ENCODE data around the gene CXCR2.

CXCR2 gene

DNA sequence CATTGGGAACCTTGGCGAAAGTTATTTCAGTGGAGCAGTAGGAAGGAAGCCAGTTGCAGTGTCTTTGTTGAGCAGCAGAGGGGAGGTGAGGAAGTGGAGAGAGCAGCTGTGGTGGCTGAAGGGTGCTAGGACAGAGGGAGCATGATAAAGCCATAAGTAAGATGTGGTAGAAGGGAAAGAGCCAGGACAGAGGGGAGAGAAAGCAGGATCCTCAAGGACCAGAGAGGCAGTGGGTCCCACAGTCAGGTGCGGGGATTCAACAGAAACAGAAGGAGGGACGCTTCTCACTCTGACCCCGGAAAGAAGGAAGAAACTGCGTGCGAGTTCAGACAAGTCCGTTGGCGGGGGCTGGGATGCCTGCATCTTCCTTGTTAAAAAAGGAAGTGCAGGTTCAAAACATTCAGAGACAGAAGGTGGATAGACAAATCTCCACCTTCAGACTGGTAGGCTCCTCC is at the start of gene CXCR2:
TSS of gene CXCR2 (plus strand) at position 403 of the 455 bp plus-strand sequence. CDS start 8,774 bp downstream, outside the sequence.
- TF ChIP-seq, protein P1, sequence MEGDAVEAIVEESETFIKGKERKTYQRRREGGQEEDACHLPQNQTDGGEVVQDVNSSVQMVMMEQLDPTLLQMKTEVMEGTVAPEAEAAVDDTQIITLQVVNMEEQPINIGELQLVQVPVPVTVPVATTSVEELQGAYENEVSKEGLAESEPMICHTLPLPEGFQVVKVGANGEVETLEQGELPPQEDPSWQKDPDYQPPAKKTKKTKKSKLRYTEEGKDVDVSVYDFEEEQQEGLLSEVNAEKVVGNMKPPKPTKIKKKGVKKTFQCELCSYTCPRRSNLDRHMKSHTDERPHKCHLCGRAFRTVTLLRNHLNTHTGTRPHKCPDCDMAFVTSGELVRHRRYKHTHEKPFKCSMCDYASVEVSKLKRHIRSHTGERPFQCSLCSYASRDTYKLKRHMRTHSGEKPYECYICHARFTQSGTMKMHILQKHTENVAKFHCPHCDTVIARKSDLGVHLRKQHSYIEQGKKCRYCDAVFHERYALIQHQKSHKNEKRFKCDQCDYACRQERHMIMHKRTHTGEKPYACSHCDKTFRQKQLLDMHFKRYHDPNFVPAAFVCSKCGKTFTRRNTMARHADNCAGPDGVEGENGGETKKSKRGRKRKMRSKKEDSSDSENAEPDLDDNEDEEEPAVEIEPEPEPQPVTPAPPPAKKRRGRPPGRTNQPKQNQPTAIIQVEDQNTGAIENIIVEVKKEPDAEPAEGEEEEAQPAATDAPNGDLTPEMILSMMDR (IDR thresholded peaks at IDR 0.05; ENCODE audit: low read depth, low read length, poor library complexity, severe bottlenecking), result no peak
- TF ChIP-seq EZH2phosphoT487 (IDR thresholded peaks at IDR 0.05; ENCODE audit: borderline replicate concordance, low read length), result no peak
- Histone ChIP-seq H3K9me2 (replicated peaks; ENCODE audit: control insufficient read depth, low read length) (no peaks in the 10 kb centered on the region), H3K9me3 (ENCODE audit: control insufficient read depth, insufficient read depth, low read length) (no peaks in the 10 kb centered on the region), H3K27ac (ENCODE audit: low read depth, low read length) (no peak within 1 kb of the TSS), H4K20me1 (ENCODE audit: control insufficient read depth, insufficient read depth, low read depth, low read length) (no peaks in the 10 kb centered on the region), H3K4me2 (ENCODE audit: low read length) (no peak within 1 kb of the TSS), H3K4me1 (ENCODE audit: control insufficient read depth, low read length) (no peaks in the 10 kb centered on the region), H3K36me3 (ENCODE audit: control insufficient read depth, low read length) (no peaks in the 10 kb centered on the region), H3K4me3 (ENCODE audit: low read length) (no peak within 1 kb of the TSS), H3K79me2 (ENCODE audit: control insufficient read depth, low read length) (no peaks in the 10 kb centered on the region), H3F3A (ENCODE audit: control insufficient read depth, insufficient read depth) (no peaks in the 10 kb centered on the region), H3K27me3 (ENCODE audit: control insufficient read depth, low read length) (peaks cover 7% of the 10 kb centered on the region)

DNA sequence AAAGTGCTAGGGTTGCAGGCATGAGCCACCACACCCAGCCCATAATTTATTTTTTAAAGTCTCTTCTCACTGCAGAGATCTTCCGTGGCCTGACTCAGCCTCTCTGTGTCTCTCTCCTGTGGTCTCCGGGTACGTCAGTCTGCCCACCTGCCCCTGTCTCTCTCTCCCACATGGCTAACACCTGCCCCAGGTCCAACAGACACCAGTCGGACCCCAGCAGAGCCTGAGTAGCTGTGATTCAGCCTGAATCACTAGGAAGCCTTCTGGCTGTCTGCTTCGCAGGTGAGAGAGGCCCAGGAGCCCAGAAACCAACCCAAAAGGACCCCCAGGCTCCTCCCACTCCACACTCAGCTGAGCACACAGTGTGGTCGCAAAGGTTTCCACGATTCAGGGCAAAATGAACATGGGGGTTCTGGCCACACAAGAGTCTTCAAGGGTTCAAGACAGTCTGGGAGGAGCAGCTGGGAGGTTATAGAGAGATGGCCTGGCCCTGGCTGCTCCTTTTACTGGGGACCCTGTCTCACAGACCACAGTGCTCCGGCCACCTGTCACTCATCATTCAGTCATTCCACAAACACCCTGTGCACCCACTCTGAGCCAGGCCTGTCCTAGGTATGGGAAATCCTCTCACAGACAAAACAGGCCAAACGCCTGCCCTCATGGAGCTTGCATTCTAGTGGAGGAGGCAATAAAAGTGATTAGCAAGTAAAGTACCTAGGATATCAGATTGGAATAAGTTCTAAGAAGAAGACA is 48.2 kb upstream of the CXCR2 start:
- H3K9me3 ChIP-seq (ENCODE audit: control insufficient read depth, insufficient read depth, low read length), result no peaks in the 10 kb centered on the region
- no peak overlapping the region for H3K4me2 ChIP-seq (ENCODE audit: low read length)
- no peaks in the 10 kb centered on the region for H4K20me1 ChIP-seq (ENCODE audit: control insufficient read depth, insufficient read depth, low read depth, low read length)
- H3K36me3 ChIP-seq (ENCODE audit: control insufficient read depth, low read length), result no peaks in the 10 kb centered on the region
- H3K27ac ChIP-seq (ENCODE audit: low read depth, low read length), result no peak overlapping the region
- TF ChIP-seq, protein P1 (IDR thresholded peaks at IDR 0.05; ENCODE audit: low read depth, low read length, poor library complexity, severe bottlenecking), result no peak
- no peak for TF ChIP-seq EZH2phosphoT487 (IDR thresholded peaks at IDR 0.05; ENCODE audit: borderline replicate concordance, low read length)
- H3K4me3 ChIP-seq (ENCODE audit: low read length), result no peak overlapping the region
- no peaks in the 10 kb centered on the region for H3F3A ChIP-seq (ENCODE audit: control insufficient read depth, insufficient read depth)
- peaks cover 12% of the 10 kb centered on the region for H3K4me1 ChIP-seq (ENCODE audit: control insufficient read depth, low read length)
- H3K27me3 ChIP-seq (ENCODE audit: control insufficient read depth, low read length), result peaks cover 3% of the 10 kb centered on the region; the same call in 1 of the 2 replicates
- H3K79me2 ChIP-seq (ENCODE audit: control insufficient read depth, low read length), result no peaks in the 10 kb centered on the region
- H3K9me2 ChIP-seq (replicated peaks; ENCODE audit: control insufficient read depth, low read length), result no peaks in the 10 kb centered on the region

DNA sequence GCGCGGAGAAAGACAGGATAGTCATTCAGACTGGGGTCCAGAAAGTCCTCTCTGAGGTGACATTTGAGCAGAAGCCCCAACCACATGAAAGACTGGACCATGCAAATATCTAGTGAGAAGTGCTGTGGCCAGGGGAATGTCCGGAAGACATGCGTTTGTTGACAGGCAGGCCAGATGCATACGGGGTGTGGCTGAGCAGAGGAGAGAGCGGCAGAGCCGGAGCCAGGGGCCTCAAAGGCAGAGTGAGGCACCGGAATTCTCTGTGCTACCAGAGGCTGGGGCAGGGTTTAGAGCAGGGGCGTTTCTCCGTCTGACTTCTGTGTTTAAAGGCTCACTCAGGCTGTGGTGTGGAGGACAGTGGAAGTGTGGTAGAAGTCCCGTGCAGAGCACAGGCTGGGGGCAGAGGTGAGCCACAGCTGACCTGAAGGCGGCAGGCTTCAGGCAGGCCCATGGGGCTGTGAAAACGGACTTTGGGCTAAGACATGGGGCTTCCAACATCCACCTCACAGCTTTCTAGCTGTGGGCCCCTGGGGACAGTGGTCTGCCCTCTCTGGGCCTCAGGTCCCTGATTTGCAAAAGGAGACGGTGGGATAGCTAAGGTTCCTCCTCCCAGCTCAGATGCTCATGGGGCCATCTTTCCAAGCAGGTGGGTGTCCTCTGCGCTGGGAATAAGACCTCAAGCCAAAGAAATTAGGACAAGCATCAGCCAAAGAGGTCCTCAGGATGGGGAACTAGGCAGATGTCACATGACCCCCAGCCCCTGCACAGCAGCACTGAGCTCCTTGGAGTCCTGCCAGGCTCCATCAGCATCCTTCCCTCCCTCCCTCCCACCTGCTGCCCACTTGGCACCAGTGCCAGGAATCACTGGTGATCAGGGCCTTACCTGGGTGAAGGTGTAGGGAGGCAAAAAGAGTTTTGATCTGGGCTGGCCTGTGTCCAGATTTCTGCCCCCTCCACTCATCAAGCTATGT is 45.6 kb upstream of the CXCR2 start:
- H3K9me3 ChIP-seq (ENCODE audit: control insufficient read depth, insufficient read depth, low read length), result no peaks in the 10 kb centered on the region
- no peaks in the 10 kb centered on the region for H3K79me2 ChIP-seq (ENCODE audit: control insufficient read depth, low read length)
- no peaks in the 10 kb centered on the region for H4K20me1 ChIP-seq (ENCODE audit: control insufficient read depth, insufficient read depth, low read depth, low read length)
- H3K27ac ChIP-seq (ENCODE audit: low read depth, low read length), result no peak overlapping the region
- H3K4me2 ChIP-seq (ENCODE audit: low read length), result no peak overlapping the region
- no peak for TF ChIP-seq EZH2phosphoT487 (IDR thresholded peaks at IDR 0.05; ENCODE audit: borderline replicate concordance, low read length)
- TF ChIP-seq, protein P1 (IDR thresholded peaks at IDR 0.05; ENCODE audit: low read depth, low read length, poor library complexity, severe bottlenecking), result no peak
- H3K4me3 ChIP-seq (ENCODE audit: low read length), result no peak overlapping the region
- no peaks in the 10 kb centered on the region for H3K36me3 ChIP-seq (ENCODE audit: control insufficient read depth, low read length)
- no peaks in the 10 kb centered on the region for H3K27me3 ChIP-seq (ENCODE audit: control insufficient read depth, low read length)
- H3K9me2 ChIP-seq (replicated peaks; ENCODE audit: control insufficient read depth, low read length), result no peaks in the 10 kb centered on the region
- no peaks in the 10 kb centered on the region for H3F3A ChIP-seq (ENCODE audit: control insufficient read depth, insufficient read depth)
- H3K4me1 ChIP-seq (ENCODE audit: control insufficient read depth, low read length), result peaks cover 12% of the 10 kb centered on the region
